ENCODE measurements around the gene ZNF718. TPM values are rescaled to one million over a fixed set of nuclear protein-coding genes. Genes with fewer than 3 reads are reported as not detected.
"Not testable (repeated sequence)": the region's sequence is repeated elsewhere in the genome, so short reads cannot be mapped to it uniquely, and the experiment has no call there.

Gene ZNF718
- 10.7 TPM for total RNA-seq (ENCODE audit: unreplicated experiment)
- long read RNA-seq, partial matches to known transcripts = 2 of 4 reads
- long read RNA-seq, other reads (novel, unspliced or antisense) = 2 of 4 reads

- Mint-ChIP-seq H3K4me1 (ENCODE audit: low read depth, unreplicated experiment) (peaks cover 7% of the 10 kb centered on the region), H3K27me3 (ENCODE audit: unreplicated experiment) (peaks cover 8% of the 10 kb centered on the region), H3K36me3 (ENCODE audit: unreplicated experiment) (peaks cover 10% of the 10 kb centered on the region), H3K27ac (ENCODE audit: unreplicated experiment) (peak within 1 kb of the TSS; percentile 99), H3K9me3 (ENCODE audit: unreplicated experiment) (peaks cover 2% of the 10 kb centered on the region), H3K4me3 (ENCODE audit: unreplicated experiment) (peak within 1 kb of the TSS; percentile 99)
- DNase-seq = peak; percentile 93
- TF ChIP-seq CTCF (IDR thresholded peaks at IDR 0.05; ENCODE audit: partially characterized antibody, unreplicated experiment) = no peak
Observed at GRCh38 chr4:124275-125081, at the start of gene ZNF718. Gene ZNF718 (plus strand): TSS chr4:124501. CDS start chr4:124671, 170 bp downstream.

- Mint-ChIP-seq H3K27ac (ENCODE audit: unreplicated experiment) (no peak overlapping the region), H3K27me3 (ENCODE audit: unreplicated experiment) (peaks cover 4% of the 10 kb centered on the region), H3K4me1 (ENCODE audit: low read depth, unreplicated experiment) (no peaks in the 10 kb centered on the region), H3K4me3 (ENCODE audit: unreplicated experiment) (no peak overlapping the region), H3K36me3 (ENCODE audit: unreplicated experiment) (peaks cover 78% of the 10 kb centered on the region), H3K9me3 (ENCODE audit: unreplicated experiment) (peaks cover 29% of the 10 kb centered on the region)
- TF ChIP-seq CTCF (IDR thresholded peaks at IDR 0.05; ENCODE audit: partially characterized antibody, unreplicated experiment) = no peak
- no peak for DNase-seq
Observed at GRCh38 chr4:85951-86350, 38.4 kb upstream of the ZNF718 start.

GRCh38 chr4:86559-87324 is 37.6 kb upstream of the ZNF718 start:
- H3K4me3 Mint-ChIP-seq (ENCODE audit: unreplicated experiment); DNase-seq; H3K27ac Mint-ChIP-seq (ENCODE audit: unreplicated experiment); H3K27me3 Mint-ChIP-seq (ENCODE audit: unreplicated experiment); H3K4me1 Mint-ChIP-seq (ENCODE audit: low read depth, unreplicated experiment): not testable (repeated sequence)
- peaks cover 29% of the 10 kb centered on the region for H3K9me3 Mint-ChIP-seq (ENCODE audit: unreplicated experiment)
- H3K36me3 Mint-ChIP-seq (ENCODE audit: unreplicated experiment) = peaks cover 77% of the 10 kb centered on the region

GRCh38 chr4:98386-98785 is 25.9 kb upstream of the ZNF718 start:
- no peak overlapping the region for H3K4me3 Mint-ChIP-seq (ENCODE audit: unreplicated experiment)
- no peak overlapping the region for H3K27ac Mint-ChIP-seq (ENCODE audit: unreplicated experiment)
- H3K36me3 Mint-ChIP-seq (ENCODE audit: unreplicated experiment) = peaks cover 32% of the 10 kb centered on the region
- DNase-seq = no peak
- H3K27me3 Mint-ChIP-seq (ENCODE audit: unreplicated experiment) = no peaks in the 10 kb centered on the region
- no peaks in the 10 kb centered on the region for H3K4me1 Mint-ChIP-seq (ENCODE audit: low read depth, unreplicated experiment)
- H3K9me3 Mint-ChIP-seq (ENCODE audit: unreplicated experiment) = peaks cover 17% of the 10 kb centered on the region
- TF ChIP-seq CTCF (IDR thresholded peaks at IDR 0.05; ENCODE audit: partially characterized antibody, unreplicated experiment) = no peak

GRCh38 chr4:99863-100262 is 24.4 kb upstream of the ZNF718 start:
- Mint-ChIP-seq H3K27me3 (ENCODE audit: unreplicated experiment) (no peaks in the 10 kb centered on the region), H3K36me3 (ENCODE audit: unreplicated experiment) (peaks cover 22% of the 10 kb centered on the region), H3K4me1 (ENCODE audit: low read depth, unreplicated experiment) (no peaks in the 10 kb centered on the region), H3K4me3 (ENCODE audit: unreplicated experiment) (no peak overlapping the region), H3K27ac (ENCODE audit: unreplicated experiment) (no peak overlapping the region), H3K9me3 (ENCODE audit: unreplicated experiment) (peaks cover 13% of the 10 kb centered on the region)
- no peak for TF ChIP-seq CTCF (IDR thresholded peaks at IDR 0.05; ENCODE audit: partially characterized antibody, unreplicated experiment)
- no peak for DNase-seq

All from glutamatergic neuron (in vitro differentiated cells).